Upper lobe of right lung (tissue), 1 donor: ENCODE results near the gene ACTN4. TPM values are rescaled to one million over a fixed set of nuclear protein-coding genes. Genes with fewer than 3 reads are reported as not detected.
"Not testable (repeated sequence)": the region's sequence is repeated elsewhere in the genome, so short reads cannot be mapped to it uniquely, and the experiment has no call there.

ENCODE experiments used
- ATAC-seq: fragments of 200-7000 bp; cut with Tn5 transposase; one replicate; pipeline ENCODE4 v1.9.1; 2020; ENCODE audit warnings: mild to moderate bottlenecking, moderate library complexity
- DNase-seq: peaks from one replicate; pipeline ENCODE4 v3.0.0-alpha.2; 2020
- H3K27ac ChIP-seq: fragments of 200-600 bp; one replicate; pipeline ENCODE4 v1.8.0; 2022
- H3K27me3 ChIP-seq: fragments of 200-600 bp; one replicate; pipeline ENCODE4 v1.8.0; 2022; ENCODE audit warnings: mild to moderate bottlenecking
- H3K36me3 ChIP-seq: fragments of 200-600 bp; one replicate; pipeline ENCODE4 v1.8.0; 2022
- H3K4me1 ChIP-seq: fragments of 200-600 bp; one replicate; pipeline ENCODE4 v1.8.0; 2022
- H3K4me3 ChIP-seq: fragments of 200-600 bp; one replicate; pipeline ENCODE4 v1.8.0; 2022; ENCODE audit warnings: mild to moderate bottlenecking
- H3K9me3 ChIP-seq: fragments of 200-600 bp; one replicate; pipeline ENCODE4 v1.8.0; 2022
- intact Hi-C: fragments of 100-400 bp; cut with DNase I; formaldehyde crosslinking; loops from one replicate; pipeline ENCODE4 v1.11.0; 2022
- total RNA-seq: library from RNA; stranded (reverse); fragmentation: NEBNext Ultra II Directional; extraction: Animal tissue kit (Norgen Biotek cat#: 25700); gene quantifications from one replicate; pipeline ENCODE4 v1.2.1, GENCODE V29; 2021
- TF ChIP-seq, protein P1 (sequence below): fragments of 200-600 bp; IDR thresholded peaks from one replicate; pipeline ENCODE4 v1.8.0; 2022; ENCODE audit warnings: antibody characterized with exemption
- donor health status: DM: no; HTN: yes; CAD: no; lungs with severe emphysema.

The ACTN4 gene
- total RNA-seq, 1 donor from 2014 or later, result 565 TPM

DNA sequence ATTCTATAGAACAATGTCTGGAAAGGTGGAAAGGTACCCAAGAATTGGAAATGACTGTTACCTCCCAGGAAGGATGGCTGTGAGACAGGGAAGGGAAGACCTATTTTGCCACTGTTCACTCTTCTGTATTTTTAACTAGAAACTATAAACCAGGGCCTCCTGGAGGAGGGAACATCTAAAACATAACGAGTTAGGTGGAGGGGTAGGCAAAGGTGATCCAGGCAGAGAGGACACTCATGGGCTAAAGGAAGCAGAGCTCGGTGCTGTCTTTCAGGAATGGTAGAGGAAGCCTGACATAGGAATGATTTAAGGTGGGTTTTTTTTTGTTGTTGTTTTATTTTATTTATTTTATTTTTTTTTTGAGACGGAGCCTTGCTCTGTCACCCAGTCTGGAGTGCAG is 22.6 kb upstream of the ACTN4 start:
- Histone ChIP-seq H3K4me3 (no peak overlapping the region), H3K27me3 (no peaks in the 10 kb centered on the region)

DNA sequence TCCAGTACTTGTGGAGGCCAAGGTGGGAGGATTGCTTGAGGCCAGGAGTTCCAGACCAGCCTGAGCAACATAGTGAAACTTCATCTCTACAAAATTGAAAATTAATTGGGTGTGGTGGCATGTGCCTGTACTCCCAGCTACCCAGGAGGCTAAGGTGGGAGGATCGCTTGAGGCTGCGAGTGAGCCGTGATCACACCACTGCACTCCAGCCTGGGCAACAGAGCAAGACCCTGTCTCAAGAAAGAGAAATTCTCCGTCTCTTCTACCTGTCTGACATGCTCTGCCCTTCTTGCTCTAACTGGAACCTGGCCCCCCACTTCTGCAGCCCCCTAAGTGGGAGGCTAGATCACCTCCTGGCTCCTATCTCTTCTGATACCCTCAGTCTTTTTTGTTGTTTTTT is 21.0 kb upstream of the ACTN4 start:
- no peak for DNase-seq
- TF ChIP-seq, protein P1, sequence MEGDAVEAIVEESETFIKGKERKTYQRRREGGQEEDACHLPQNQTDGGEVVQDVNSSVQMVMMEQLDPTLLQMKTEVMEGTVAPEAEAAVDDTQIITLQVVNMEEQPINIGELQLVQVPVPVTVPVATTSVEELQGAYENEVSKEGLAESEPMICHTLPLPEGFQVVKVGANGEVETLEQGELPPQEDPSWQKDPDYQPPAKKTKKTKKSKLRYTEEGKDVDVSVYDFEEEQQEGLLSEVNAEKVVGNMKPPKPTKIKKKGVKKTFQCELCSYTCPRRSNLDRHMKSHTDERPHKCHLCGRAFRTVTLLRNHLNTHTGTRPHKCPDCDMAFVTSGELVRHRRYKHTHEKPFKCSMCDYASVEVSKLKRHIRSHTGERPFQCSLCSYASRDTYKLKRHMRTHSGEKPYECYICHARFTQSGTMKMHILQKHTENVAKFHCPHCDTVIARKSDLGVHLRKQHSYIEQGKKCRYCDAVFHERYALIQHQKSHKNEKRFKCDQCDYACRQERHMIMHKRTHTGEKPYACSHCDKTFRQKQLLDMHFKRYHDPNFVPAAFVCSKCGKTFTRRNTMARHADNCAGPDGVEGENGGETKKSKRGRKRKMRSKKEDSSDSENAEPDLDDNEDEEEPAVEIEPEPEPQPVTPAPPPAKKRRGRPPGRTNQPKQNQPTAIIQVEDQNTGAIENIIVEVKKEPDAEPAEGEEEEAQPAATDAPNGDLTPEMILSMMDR, result no peak
- ATAC-seq, result no peak
- H3K36me3 ChIP-seq, result peaks cover 88% of the 10 kb centered on the region
- H3K9me3 ChIP-seq, result no peaks in the 10 kb centered on the region
- intact Hi-C loops, result no loop called here
- H3K4me3 ChIP-seq, result no peak overlapping the region
- H3K4me1 ChIP-seq, result no peaks in the 10 kb centered on the region
- no peaks in the 10 kb centered on the region for H3K27me3 ChIP-seq
- no peak overlapping the region for H3K27ac ChIP-seq

More for the DNA sequence above, 22.6 kb upstream of the ACTN4 start:
- peaks cover 95% of the 10 kb centered on the region for H3K36me3 ChIP-seq
- ATAC-seq (no peak), DNase-seq (no peak)
- H3K4me1 ChIP-seq, result peaks cover 6% of the 10 kb centered on the region
- H3K9me3 ChIP-seq, result no peaks in the 10 kb centered on the region
- no peak overlapping the region for H3K27ac ChIP-seq
- intact Hi-C loops, result no loop called here
- TF ChIP-seq, protein P1, result no peak

DNA sequence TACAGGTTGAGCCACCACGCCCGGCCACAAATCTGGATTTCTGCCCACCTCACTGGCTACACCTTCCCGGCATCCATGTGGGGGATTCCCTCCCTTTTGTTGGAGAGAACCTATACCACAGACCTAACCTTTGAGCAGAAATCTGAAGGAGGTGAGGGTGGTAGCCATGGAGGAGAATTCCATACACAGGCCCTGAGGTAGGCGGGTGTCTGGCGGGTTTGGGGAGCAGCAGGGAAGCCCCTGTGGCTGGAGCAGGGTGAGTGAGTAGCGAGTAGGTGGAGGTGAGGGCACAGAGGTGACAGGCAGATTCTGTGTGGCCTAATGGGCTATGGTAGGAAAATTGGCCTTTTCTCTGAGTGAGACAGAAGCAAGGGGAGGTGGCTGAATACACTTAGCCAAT is 17.9 kb upstream of the ACTN4 start:
- TF ChIP-seq, protein P1, result no peak
- Histone ChIP-seq H3K27ac (no peak overlapping the region), H3K4me3 (no peak overlapping the region), H3K27me3 (no peaks in the 10 kb centered on the region), H3K36me3 (peaks cover 73% of the 10 kb centered on the region), H3K4me1 (peaks cover 4% of the 10 kb centered on the region), H3K9me3 (no peaks in the 10 kb centered on the region)
- intact Hi-C loops, result no loop called here
- DNase-seq (no peak), ATAC-seq (no peak)

DNA sequence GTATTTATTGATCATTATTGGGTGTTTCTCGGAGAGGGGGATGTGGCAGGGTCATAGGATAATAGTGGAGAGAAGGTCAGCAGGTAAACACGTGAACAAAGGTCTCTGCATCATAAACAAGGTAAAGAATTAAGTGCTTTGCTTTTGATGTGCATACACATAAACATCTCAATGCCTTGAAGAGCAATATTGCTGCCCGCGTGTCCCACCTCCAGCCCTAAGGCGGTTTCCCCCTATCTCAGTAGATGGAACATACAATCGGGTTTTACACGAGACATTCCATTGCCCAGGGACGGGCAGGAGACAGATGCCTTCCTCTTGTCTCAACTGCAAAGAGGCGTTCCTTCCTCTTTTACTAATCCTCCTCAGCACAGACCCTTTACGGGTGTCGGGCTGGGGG is 16.1 kb upstream of the ACTN4 start:
- H3K27ac ChIP-seq, H3K9me3 ChIP-seq, H3K4me3 ChIP-seq, H3K27me3 ChIP-seq, H3K4me1 ChIP-seq, intact Hi-C loops, DNase-seq, ATAC-seq: not testable (repeated sequence)
- H3K36me3 ChIP-seq, result peaks cover 70% of the 10 kb centered on the region

DNA sequence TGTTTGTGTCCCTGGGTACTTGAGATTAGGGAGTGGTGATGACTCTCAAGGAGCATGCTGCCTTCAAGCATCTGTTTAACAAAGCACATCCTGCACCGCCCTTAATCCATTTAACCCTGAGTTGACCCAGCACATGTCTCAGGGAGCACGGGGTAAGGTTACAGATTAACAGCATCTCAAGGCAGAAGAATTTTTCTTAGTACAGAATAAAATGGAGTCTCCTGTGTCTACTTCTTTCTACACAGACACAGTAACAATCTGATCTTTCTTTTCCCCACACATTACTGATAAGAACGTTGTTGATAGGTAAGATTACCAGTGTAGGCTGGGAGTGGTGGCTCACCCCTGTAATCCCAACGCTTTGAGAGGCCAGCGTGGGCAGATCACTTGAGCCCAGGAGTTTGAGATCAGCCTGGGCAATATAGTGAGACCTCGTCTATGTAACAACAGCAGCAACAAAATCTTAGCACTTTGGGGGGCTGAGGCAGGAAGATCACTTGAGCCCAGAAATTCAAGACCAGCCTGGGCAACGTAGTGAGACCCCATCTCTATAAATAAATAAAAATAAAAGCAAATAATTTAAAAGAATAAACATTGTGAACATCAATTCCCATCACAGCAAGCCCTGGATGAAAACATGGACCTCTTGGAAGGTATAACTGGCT is 15.5 kb upstream of the ACTN4 start:
- ATAC-seq, DNase-seq, intact Hi-C loops, H3K27me3 ChIP-seq, H3K27ac ChIP-seq, H3K4me1 ChIP-seq, H3K4me3 ChIP-seq, H3K9me3 ChIP-seq: not testable (repeated sequence)
- peaks cover 66% of the 10 kb centered on the region for H3K36me3 ChIP-seq

DNA sequence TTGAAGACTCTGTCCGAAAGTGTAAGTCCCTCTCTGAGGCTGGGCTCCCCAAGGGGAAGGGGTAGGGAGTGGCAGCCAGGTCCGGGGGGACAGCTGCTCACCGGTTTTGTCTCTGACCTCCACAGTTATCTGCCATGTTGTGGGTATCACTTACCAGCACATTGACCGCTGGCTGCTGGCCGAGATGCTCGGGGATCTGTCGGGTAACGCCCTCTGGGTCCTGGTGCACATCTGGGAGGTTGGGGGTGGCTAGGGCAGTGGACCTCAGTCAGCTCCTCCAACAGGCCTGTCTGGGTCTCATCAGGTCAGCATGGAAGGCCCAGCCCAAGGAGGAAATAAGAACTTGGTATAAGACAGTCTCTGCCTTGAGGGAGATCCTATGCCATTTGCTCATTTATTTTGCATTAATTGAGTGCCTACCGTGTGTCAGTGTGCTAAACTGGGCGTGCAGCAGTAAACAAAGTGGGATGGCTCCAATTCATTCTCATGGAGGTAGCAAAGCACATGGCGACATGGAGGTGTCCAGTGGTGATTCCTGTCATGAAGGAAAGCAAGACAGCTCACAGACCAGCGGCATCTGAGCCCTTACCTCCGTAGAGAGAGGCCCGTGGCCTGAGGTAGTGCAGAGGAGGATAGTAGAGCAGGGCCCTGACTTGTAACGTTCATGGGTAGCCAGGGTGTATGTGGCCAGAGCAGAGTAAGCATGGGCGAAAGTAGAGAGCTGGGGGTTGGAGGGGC is 14.8 kb upstream of the ACTN4 start:
- DNase-seq, result no peak
- peaks cover 59% of the 10 kb centered on the region for H3K36me3 ChIP-seq
- peaks cover 4% of the 10 kb centered on the region for H3K4me1 ChIP-seq
- H3K27ac ChIP-seq, result no peak overlapping the region
- ATAC-seq, result no peak
- H3K9me3 ChIP-seq, result no peaks in the 10 kb centered on the region
- H3K4me3 ChIP-seq, result no peak overlapping the region
- intact Hi-C loops, result no loop called here
- no peaks in the 10 kb centered on the region for H3K27me3 ChIP-seq
- TF ChIP-seq, protein P1, result no peak
